GM21529 (cell line): ENCODE data around the gene MYOF.
"Not testable (repeated sequence)": the region's sequence is repeated elsewhere in the genome, so short reads cannot be mapped to it uniquely, and the experiment has no call there.

Experiments
- ATAC-seq: cut with Tn5 transposase; IDR thresholded peaks from one replicate; pipeline ENCODE4 v1.9.1; 2021; ENCODE audit not compliant: unreplicated experiment

MYOF gene

GRCh38 chr10:93458821-93459257, 23.3 kb downstream of the MYOF start:
- no peak for ATAC-seq

GRCh38 chr10:93457511-93457910, 24.6 kb downstream of the MYOF start:
- no peak for ATAC-seq

- ATAC-seq: no peak
Observed at GRCh38 chr10:93456480-93456879, 25.7 kb downstream of the MYOF start.

GRCh38 chr10:93454736-93455135, 27.4 kb downstream of the MYOF start:
- ATAC-seq: no peak

- no peak for ATAC-seq
Observed at GRCh38 chr10:93454146-93454545, 28.0 kb downstream of the MYOF start.

- ATAC-seq: no peak
Observed at GRCh38 chr10:93452143-93452542, 30.0 kb downstream of the MYOF start.

GRCh38 chr10:93451244-93451947, 30.7 kb downstream of the MYOF start:
- ATAC-seq: no peak

- no peak for ATAC-seq
Observed at GRCh38 chr10:93447970-93448369, 34.2 kb downstream of the MYOF start.

GRCh38 chr10:93447019-93447418, 35.1 kb downstream of the MYOF start:
- ATAC-seq: no peak

- no peak for ATAC-seq
Observed at GRCh38 chr10:93445978-93446720, 36.0 kb downstream of the MYOF start.

- no peak for ATAC-seq
Observed at GRCh38 chr10:93445097-93445960, 36.8 kb downstream of the MYOF start.

- no peak for ATAC-seq
Observed at GRCh38 chr10:93443481-93443880, 38.7 kb downstream of the MYOF start.

- ATAC-seq: not testable (repeated sequence)
Observed at GRCh38 chr10:93442721-93443120, 39.4 kb downstream of the MYOF start.

GRCh38 chr10:93440591-93441091, 41.5 kb downstream of the MYOF start:
- ATAC-seq: no peak

- ATAC-seq: no peak
Observed at GRCh38 chr10:93438613-93439253, 43.4 kb downstream of the MYOF start.

- ATAC-seq: no peak
Observed at GRCh38 chr10:93437946-93438612, 44.1 kb downstream of the MYOF start.

GRCh38 chr10:93437086-93437945, 44.8 kb downstream of the MYOF start:
- no peak for ATAC-seq

- ATAC-seq: no peak
Observed at GRCh38 chr10:93436591-93437085, 45.5 kb downstream of the MYOF start.
